ENCODE data around the gene RETSAT.
"Not testable (repeated sequence)": the region's sequence is repeated elsewhere in the genome, so short reads cannot be mapped to it uniquely, and the experiment has no call there.

RETSAT gene

GRCh38 chr2:85330839-85331636 lies 23.3 kb downstream of the RETSAT start:
- Histone ChIP-seq H3K9me3 (ENCODE audit: low read depth, low read length) (no peaks in the 10 kb centered on the region), H3K4me3 (no peak overlapping the region), H3K27ac (no peak overlapping the region), H3K36me3 (ENCODE audit: insufficient read depth, low read length) (peaks cover 6% of the 10 kb centered on the region), H3K9ac (ENCODE audit: insufficient read length) (no peak overlapping the region)
- TF ChIP-seq POLR2AphosphoS5 (IDR thresholded peaks at IDR 0.05; ENCODE audit: borderline replicate concordance, low read depth, low read length) (no peak), EZH2 (IDR thresholded peaks at IDR 0.05) (no peak), FOXP2 (optimal IDR thresholded peaks at IDR 0.05; ENCODE audit: control extremely low read depth, extremely low read length, insufficient read depth) (no peak)
- DNase-seq (ENCODE audit: low read depth, low spot score), result no peak

- H3K36me3 ChIP-seq (ENCODE audit: insufficient read depth, low read length), result peaks cover 20% of the 10 kb centered on the region
- H3K9ac ChIP-seq (ENCODE audit: insufficient read length); H3K9me3 ChIP-seq (ENCODE audit: low read depth, low read length); H3K4me3 ChIP-seq; DNase-seq (ENCODE audit: low read depth, low spot score); H3K27ac ChIP-seq: not testable (repeated sequence)
Measured at GRCh38 chr2:85329701-85330100, 24.6 kb downstream of the RETSAT start.

- no peak overlapping the region for H3K9ac ChIP-seq (ENCODE audit: insufficient read length)
- TF ChIP-seq FOXP2 (optimal IDR thresholded peaks at IDR 0.05; ENCODE audit: control extremely low read depth, extremely low read length, insufficient read depth), result no peak
- no peak for TF ChIP-seq POLR2AphosphoS5 (IDR thresholded peaks at IDR 0.05; ENCODE audit: borderline replicate concordance, low read depth, low read length)
- no peak for TF ChIP-seq EZH2 (IDR thresholded peaks at IDR 0.05)
- peaks cover 25% of the 10 kb centered on the region for H3K36me3 ChIP-seq (ENCODE audit: insufficient read depth, low read length)
- no peak overlapping the region for H3K27ac ChIP-seq
- no peaks in the 10 kb centered on the region for H3K9me3 ChIP-seq (ENCODE audit: low read depth, low read length)
- peak overlapping the region; percentile 84; the same call in 1 of the 2 replicates for H3K4me3 ChIP-seq
- no peak for DNase-seq (ENCODE audit: low read depth, low spot score)
Measured at GRCh38 chr2:85329181-85329651, 25.1 kb downstream of the RETSAT start.

GRCh38 chr2:85327822-85328617 lies 26.3 kb downstream of the RETSAT start, which contains the start of gene TGOLN2:
Gene TGOLN2 (minus strand): TSS chr2:85327989. CDS start chr2:85327962, 27 bp downstream.
- H3K36me3 ChIP-seq (ENCODE audit: insufficient read depth, low read length), result peaks cover 37% of the 10 kb centered on the region

GRCh38 chr2:85327160-85327821 lies 27.0 kb downstream of the RETSAT start:
- TF ChIP-seq FOXP2 (optimal IDR thresholded peaks at IDR 0.05; ENCODE audit: control extremely low read depth, extremely low read length, insufficient read depth), result no peak
- no peak for TF ChIP-seq EZH2 (IDR thresholded peaks at IDR 0.05)
- no peak for TF ChIP-seq POLR2AphosphoS5 (IDR thresholded peaks at IDR 0.05; ENCODE audit: borderline replicate concordance, low read depth, low read length)
- Histone ChIP-seq H3K9me3 (ENCODE audit: low read depth, low read length) (no peaks in the 10 kb centered on the region), H3K4me3 (peak overlapping the region; percentile 84), H3K36me3 (ENCODE audit: insufficient read depth, low read length) (peaks cover 44% of the 10 kb centered on the region), H3K27ac (no peak overlapping the region), H3K9ac (ENCODE audit: insufficient read length) (peak overlapping the region; percentile 91)
- DNase-seq (ENCODE audit: low read depth, low spot score), result no peak

More at GRCh38 chr2:85327822-85328617, 26.3 kb downstream of the RETSAT start, which contains the start of gene TGOLN2:
- H3K4me3 ChIP-seq, result peak within 1 kb of the TSS; percentile 84
- H3K9me3 ChIP-seq (ENCODE audit: low read depth, low read length), result no peaks in the 10 kb centered on the region
- H3K27ac ChIP-seq, result peak within 1 kb of the TSS; percentile 74
- H3K9ac ChIP-seq (ENCODE audit: insufficient read length), result peak within 1 kb of the TSS; percentile 91
- TF ChIP-seq EZH2 (IDR thresholded peaks at IDR 0.05) (no peak), POLR2AphosphoS5 (IDR thresholded peaks at IDR 0.05; ENCODE audit: borderline replicate concordance, low read depth, low read length) (peak; percentile 99), FOXP2 (optimal IDR thresholded peaks at IDR 0.05; ENCODE audit: control extremely low read depth, extremely low read length, insufficient read depth) (peak; percentile 64)
- DNase-seq (ENCODE audit: low read depth, low spot score), result peak; percentile 34

- DNase-seq (ENCODE audit: low read depth, low spot score), result no peak
- Histone ChIP-seq H3K9me3 (ENCODE audit: low read depth, low read length) (no peaks in the 10 kb centered on the region), H3K9ac (ENCODE audit: insufficient read length) (peak overlapping the region; percentile 91), H3K4me3 (peak overlapping the region; percentile 84), H3K36me3 (ENCODE audit: insufficient read depth, low read length) (peaks cover 51% of the 10 kb centered on the region), H3K27ac (no peak overlapping the region)
- TF ChIP-seq POLR2AphosphoS5 (IDR thresholded peaks at IDR 0.05; ENCODE audit: borderline replicate concordance, low read depth, low read length) (no peak), EZH2 (IDR thresholded peaks at IDR 0.05) (no peak), FOXP2 (optimal IDR thresholded peaks at IDR 0.05; ENCODE audit: control extremely low read depth, extremely low read length, insufficient read depth) (no peak)
Measured at GRCh38 chr2:85326406-85327159, 27.7 kb downstream of the RETSAT start.

- no peak for DNase-seq (ENCODE audit: low read depth, low spot score)
- Histone ChIP-seq H3K4me3 (peak overlapping the region; percentile 84), H3K27ac (no peak overlapping the region)
Measured at GRCh38 chr2:85325466-85325811, 28.9 kb downstream of the RETSAT start.

More at GRCh38 chr2:85325466-85325811, 28.9 kb downstream of the RETSAT start:
- TF ChIP-seq EZH2 (IDR thresholded peaks at IDR 0.05), result no peak
- no peak for TF ChIP-seq FOXP2 (optimal IDR thresholded peaks at IDR 0.05; ENCODE audit: control extremely low read depth, extremely low read length, insufficient read depth)
- TF ChIP-seq POLR2AphosphoS5 (IDR thresholded peaks at IDR 0.05; ENCODE audit: borderline replicate concordance, low read depth, low read length), result no peak
- H3K36me3 ChIP-seq (ENCODE audit: insufficient read depth, low read length), result peaks cover 61% of the 10 kb centered on the region
- no peaks in the 10 kb centered on the region for H3K9me3 ChIP-seq (ENCODE audit: low read depth, low read length)
- H3K9ac ChIP-seq (ENCODE audit: insufficient read length), result peak overlapping the region; percentile 91

Measured in SK-N-MC (cell line).